CD4-positive, alpha-beta T cell treated with Interleukin-1 beta for 1 hour (primary cell): ENCODE data around the gene GALNT5.
A peak's percentile ranks its signal among the peaks of the same experiment; 100 is the strongest.
"Not testable (repeated sequence)": the region's sequence is repeated elsewhere in the genome, so short reads cannot be mapped to it uniquely, and the experiment has no call there.

ENCODE experiments used
- DNase-seq, 2 donors: peaks; one replicate each; pipeline ENCODE4 v3.0.0-alpha.2; 2020 to 2022

The GALNT5 gene

DNA sequence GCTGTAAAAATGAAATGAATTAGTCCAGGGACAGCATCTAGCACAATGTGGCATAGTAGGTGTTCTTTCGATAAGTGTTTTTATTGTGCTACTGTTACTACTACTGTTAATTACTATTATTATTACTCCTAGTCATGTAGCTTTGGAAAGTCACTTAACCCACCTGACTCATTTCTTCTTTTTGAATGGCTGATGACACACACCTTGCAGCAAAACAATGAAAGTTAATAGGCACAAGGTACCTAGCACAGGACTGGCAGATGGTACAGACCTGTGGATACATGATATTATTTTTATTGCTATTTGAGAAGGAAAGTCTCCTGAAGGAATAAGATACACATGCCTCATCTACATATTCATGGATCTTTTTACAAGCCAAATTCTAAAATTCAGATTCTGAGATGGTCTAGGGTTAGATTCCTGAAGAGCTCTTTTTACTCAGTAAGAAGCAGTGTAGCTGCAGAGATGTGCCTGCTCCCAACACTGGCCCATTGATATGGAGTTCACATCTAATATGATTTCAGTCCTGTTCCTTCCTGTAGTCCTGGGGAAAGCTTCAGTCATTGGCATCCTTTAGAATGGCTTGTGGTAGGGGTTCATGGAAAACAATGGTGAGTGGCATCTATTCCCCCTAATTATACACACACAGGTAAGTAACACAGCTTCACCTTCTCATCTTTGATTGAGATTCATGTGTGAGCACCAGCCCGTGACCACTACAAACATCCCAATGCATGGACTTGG lies 76.0 kb downstream of the GALNT5 start:
- no peak for DNase-seq

GRCh38 chr2:157334335-157334734 lies 76.8 kb downstream of the GALNT5 start:
- DNase-seq: no peak

DNA sequence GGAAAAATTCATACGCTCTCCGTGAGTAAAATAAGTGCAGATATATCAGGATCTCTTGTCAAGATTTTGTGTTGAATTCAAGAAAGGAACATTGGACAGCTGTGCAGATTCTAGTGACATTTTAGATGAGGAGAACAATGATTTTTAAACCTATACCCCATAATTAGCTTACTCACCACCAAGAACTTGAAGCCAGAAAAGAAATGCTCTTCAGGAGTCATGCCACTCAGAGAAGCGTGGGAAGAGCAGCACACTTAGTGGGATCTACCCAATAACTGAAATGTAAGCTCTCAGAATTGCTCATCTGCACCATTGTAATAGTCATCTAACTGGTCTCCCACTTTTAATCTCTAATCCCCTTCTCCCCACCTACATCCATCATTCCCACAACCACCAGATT lies 77.3 kb downstream of the GALNT5 start:
- no peak for DNase-seq

GRCh38 chr2:157336137-157337010 lies 78.9 kb downstream of the GALNT5 start:
- peak in 1 of 2 donors; percentile 67 for DNase-seq

- DNase-seq: peak in 1 of 2 donors; percentile 7
These were observed 80.5 kb downstream of the GALNT5 start for GRCh38 chr2:157337978-157338377.

GRCh38 chr2:157339965-157340655 lies 82.6 kb downstream of the GALNT5 start:
- DNase-seq: no peak

DNA sequence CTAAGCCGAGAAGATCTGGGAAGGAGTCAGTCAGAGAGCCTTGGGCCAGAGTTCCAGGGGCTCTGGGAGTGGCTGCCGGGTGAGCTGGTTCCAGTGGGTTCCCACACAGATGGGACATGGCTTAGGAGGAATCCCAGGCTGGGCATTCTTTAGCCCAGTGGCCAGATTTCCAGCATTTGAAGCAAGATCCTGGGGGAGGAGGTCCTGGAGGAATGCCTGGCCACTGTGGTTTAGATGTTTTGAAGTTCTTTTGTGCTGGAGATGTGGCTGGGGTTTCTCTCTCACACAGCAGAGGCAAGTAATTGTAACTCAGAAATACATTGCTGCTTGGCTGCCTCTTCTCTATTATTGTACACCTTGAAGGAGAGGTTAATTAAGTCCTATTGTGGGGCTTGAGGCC lies 83.9 kb downstream of the GALNT5 start:
- DNase-seq: not testable (repeated sequence)

GRCh38 chr2:157345647-157346389 lies 88.3 kb downstream of the GALNT5 start:
- no peak for DNase-seq

DNA sequence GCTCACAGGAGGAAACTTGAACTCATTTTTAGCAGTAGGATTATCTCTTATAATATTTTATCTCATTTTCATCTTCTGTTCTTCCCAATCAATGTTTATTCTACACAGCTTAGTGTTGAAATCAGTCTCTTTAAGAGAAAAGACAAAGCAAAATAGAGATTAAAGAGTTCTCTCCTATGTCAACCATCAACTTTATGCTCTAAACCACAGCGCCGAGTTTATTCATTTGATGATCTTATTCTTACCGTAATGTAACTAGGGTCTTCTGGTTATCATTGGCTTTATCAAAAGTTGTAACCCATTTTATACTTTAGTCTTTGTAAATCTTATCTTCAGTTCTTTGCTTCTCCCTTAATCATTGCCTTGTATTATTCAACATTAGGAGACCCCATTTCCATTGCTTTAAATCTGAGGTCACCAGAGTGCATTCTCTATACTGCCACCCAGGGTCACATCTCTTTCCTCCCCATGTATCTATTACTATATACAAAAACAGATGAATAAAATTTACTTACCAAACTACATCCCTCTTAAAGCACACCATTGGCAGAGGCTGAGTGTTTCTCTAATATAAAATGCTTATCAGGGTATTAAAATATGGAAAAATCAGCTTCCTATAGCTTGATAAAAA lies 90.9 kb downstream of the GALNT5 start:
- DNase-seq: no peak

DNA sequence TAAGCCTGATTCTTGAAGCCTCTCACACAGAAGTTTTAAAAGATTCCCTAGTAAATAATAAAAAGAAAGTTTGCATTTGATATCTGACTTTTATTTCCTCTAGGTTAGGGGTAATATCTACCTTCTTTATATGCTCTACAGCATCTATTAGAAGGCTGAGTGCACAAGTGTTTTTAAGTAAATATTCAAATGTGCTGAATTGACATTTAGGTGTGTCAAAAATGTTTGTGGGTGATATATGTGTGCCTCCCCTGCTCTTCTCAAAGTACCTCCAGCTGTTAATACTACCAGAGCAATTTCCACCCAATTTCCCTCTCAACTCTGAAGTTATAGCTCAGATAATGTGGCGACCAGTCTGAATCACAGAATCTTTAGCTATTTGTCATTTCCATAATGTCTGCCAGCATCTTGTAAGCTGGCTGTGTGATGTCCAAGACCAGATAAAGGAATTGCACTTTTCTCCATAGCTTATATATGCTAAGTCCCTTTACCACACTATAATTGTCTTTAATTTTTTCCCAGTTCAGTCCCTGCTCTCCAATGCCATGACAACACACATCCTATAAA lies 92.5 kb downstream of the GALNT5 start:
- DNase-seq: no peak

DNA sequence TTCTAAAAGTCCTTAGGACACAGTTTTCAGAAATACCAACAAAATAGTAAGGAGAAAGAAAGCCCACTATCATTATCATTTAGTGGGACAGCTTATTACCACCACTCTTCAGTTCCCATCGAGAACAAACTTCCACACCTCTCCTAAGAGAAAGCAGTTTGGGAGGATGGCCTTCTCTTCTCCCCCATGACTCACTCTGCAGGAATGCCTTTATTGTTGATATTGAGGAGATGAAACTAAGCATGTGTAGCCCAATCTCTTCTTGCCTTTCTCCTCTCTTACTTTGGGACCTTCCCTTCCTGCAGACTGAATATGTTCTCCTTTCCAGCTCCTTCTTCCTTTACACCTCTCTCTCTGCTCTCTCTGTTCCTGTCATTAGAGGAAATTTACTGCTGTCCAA lies 98.1 kb downstream of the GALNT5 start:
- no peak for DNase-seq

- no peak for DNase-seq
These were observed 102.1 kb downstream of the GALNT5 start for GRCh38 chr2:157359628-157360027.

DNA sequence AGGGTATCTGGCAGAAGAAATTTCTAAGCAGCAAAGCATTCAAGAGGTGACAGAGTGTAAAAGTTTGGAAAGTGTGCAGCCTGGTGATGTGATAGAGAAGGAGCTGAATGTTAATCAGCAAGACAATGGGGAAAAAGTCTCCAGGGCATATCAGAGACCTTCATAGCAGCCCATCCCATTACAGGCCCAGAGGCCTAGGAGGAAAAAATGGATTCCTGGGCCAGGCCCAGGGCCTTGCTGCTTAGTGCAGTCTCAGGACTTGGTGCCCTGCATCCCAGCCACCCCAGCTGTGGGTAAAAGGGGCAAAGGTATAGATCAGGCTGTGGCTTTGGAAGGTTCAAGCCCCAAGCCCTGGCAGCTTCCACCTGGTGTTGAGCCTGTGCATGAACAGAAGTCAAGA lies 104.0 kb downstream of the GALNT5 start:
- no peak for DNase-seq

- DNase-seq: no peak
These were observed 105.1 kb downstream of the GALNT5 start for GRCh38 chr2:157362627-157363026.

GRCh38 chr2:157363612-157364101 lies 106.2 kb downstream of the GALNT5 start:
- peak in 1 of 2 donors; percentile 6 for DNase-seq
